ENCODE data around the gene TBRG4. TPM values are rescaled to one million over a fixed set of nuclear protein-coding genes. Genes with fewer than 3 reads are reported as not detected.

Gene TBRG4
- total RNA-seq, 6 experiments from 2014 or later = 53.8 to 68.1 (median 61.2) TPM

DNA sequence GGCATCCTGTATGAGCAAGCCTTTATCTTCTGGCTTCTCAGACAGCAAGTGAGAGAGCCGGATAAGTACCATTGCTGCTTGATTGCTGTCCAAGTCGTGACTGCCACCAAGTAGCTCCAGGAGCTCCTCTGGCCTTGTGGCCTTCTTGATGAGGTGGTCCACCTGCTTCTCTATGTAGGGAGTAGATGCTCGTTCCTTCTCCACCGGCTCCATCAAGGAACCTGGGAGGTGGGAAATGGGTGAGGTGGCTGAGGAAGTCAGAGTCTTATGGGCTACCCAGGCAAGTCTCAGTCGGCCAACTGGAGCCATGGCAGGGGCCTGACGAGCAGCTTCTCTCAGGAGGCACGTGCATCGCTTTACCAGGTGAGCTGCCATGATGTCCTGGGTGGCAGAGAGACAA, 2.6 kb downstream of the TBRG4 start:
- H3K9me3 Mint-ChIP-seq = no peaks in the 10 kb centered on the region
- no peak overlapping the region for H3K27ac Mint-ChIP-seq
- H3K27me3 Mint-ChIP-seq (ENCODE audit: insufficient read depth) = no peaks in the 10 kb centered on the region; the same call in 1 of the 2 replicates
- no peak overlapping the region for H3K4me3 Mint-ChIP-seq
- no peak for DNase-seq
- peaks cover 19% of the 10 kb centered on the region; the same call in 1 of the 2 replicates for H3K36me3 Mint-ChIP-seq (ENCODE audit: low read depth)
- H3K4me1 Mint-ChIP-seq (ENCODE audit: low read depth) = peaks cover 39% of the 10 kb centered on the region
- TF ChIP-seq, protein P1, sequence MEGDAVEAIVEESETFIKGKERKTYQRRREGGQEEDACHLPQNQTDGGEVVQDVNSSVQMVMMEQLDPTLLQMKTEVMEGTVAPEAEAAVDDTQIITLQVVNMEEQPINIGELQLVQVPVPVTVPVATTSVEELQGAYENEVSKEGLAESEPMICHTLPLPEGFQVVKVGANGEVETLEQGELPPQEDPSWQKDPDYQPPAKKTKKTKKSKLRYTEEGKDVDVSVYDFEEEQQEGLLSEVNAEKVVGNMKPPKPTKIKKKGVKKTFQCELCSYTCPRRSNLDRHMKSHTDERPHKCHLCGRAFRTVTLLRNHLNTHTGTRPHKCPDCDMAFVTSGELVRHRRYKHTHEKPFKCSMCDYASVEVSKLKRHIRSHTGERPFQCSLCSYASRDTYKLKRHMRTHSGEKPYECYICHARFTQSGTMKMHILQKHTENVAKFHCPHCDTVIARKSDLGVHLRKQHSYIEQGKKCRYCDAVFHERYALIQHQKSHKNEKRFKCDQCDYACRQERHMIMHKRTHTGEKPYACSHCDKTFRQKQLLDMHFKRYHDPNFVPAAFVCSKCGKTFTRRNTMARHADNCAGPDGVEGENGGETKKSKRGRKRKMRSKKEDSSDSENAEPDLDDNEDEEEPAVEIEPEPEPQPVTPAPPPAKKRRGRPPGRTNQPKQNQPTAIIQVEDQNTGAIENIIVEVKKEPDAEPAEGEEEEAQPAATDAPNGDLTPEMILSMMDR (IDR thresholded peaks at IDR 0.05) = no peak

DNA sequence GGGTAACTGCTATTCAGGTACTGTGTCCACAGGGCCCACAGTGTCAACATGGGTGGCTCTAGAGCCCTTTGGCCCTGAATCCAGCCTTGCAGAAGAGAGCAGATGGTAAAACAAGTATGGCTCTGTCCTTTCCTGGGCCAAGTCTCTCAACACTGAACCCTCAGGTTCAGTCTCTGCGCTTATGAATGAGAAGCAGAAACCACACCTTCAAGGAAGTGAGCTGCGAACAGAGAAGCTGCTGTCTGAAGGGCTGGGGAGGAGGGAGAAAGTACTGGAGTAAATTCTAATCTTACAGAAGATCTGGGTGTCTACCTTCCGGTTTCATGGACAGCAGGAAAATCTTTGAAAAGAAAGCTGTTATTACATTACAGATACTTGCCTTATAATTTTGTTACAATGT, 4.1 kb downstream of the TBRG4 start:
- H3K36me3 Mint-ChIP-seq (ENCODE audit: low read depth) = peaks cover 23% of the 10 kb centered on the region; the same call in 1 of the 2 replicates
- no peaks in the 10 kb centered on the region; the same call in 1 of the 2 replicates for H3K27me3 Mint-ChIP-seq (ENCODE audit: insufficient read depth)
- no peak overlapping the region for H3K27ac Mint-ChIP-seq
- TF ChIP-seq, protein P1 (IDR thresholded peaks at IDR 0.05) = no peak
- DNase-seq = no peak
- H3K4me1 Mint-ChIP-seq (ENCODE audit: low read depth) = peaks cover 31% of the 10 kb centered on the region
- H3K9me3 Mint-ChIP-seq = no peaks in the 10 kb centered on the region
- H3K4me3 Mint-ChIP-seq = no peak overlapping the region

DNA sequence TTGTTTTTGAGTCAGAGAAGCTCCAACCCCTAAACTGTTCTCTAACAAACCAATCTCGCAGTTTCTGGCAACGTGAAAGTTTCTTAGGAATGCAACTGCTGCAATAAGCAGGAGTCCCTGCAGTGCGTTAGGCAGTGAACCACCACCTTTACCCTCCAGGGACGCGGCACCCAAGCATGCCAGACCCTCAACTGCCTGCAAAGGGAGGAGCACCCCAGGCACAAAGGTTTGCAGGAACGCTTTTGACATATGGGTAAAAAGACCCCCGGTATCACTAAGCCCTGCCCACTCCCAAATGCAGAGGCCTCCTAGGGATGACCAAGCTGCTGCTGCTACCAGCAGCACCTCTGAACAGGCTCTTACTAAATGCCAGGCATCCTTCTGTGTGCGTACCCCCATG, 4.7 kb downstream of the TBRG4 start:
- no peak overlapping the region for H3K27ac Mint-ChIP-seq
- peaks cover 26% of the 10 kb centered on the region for H3K4me1 Mint-ChIP-seq (ENCODE audit: low read depth)
- TF ChIP-seq, protein P1 (IDR thresholded peaks at IDR 0.05) = no peak
- no peaks in the 10 kb centered on the region for H3K27me3 Mint-ChIP-seq (ENCODE audit: insufficient read depth)
- no peak for DNase-seq
- H3K36me3 Mint-ChIP-seq (ENCODE audit: low read depth) = peaks cover 23% of the 10 kb centered on the region; the same call in 1 of the 2 replicates
- H3K9me3 Mint-ChIP-seq = no peaks in the 10 kb centered on the region
- no peak overlapping the region for H3K4me3 Mint-ChIP-seq

DNA sequence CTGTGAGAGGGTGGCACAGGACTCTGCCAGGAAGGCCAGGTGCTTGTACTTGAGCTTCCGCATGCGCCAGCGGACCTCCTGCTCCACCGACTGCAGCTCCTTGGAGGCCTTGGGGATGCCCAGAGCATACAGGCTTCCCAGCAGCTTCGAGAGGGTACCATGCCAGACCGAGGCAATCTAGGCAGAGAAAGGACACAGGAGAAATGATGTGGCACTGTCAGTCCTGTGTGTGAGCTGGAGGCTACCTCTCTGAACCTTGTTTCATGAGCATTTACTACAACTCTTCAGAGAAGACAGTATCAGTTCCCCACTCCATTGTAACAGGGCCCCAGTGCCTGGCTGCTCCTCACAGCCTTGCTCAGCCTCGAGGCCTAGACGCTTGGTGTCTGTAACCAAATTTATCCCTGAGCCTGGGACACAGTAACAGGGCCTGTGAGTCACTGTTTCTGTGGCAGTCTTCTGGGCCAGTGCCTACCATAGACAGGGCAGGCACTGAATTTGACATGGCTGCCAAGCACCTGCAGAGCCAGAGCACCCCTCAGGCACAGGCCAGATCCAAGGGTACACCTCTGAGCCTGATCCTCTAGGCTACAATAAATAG, 5.8 kb downstream of the TBRG4 start:
- H3K27me3 Mint-ChIP-seq (ENCODE audit: insufficient read depth) = no peaks in the 10 kb centered on the region
- peaks cover 22% of the 10 kb centered on the region; the same call in 1 of the 2 replicates for H3K36me3 Mint-ChIP-seq (ENCODE audit: low read depth)
- H3K27ac Mint-ChIP-seq = no peak overlapping the region
- no peaks in the 10 kb centered on the region for H3K9me3 Mint-ChIP-seq
- TF ChIP-seq, protein P1 (IDR thresholded peaks at IDR 0.05) = no peak
- H3K4me3 Mint-ChIP-seq = no peak overlapping the region
- H3K4me1 Mint-ChIP-seq (ENCODE audit: low read depth) = peaks cover 24% of the 10 kb centered on the region
- no peak for DNase-seq

DNA sequence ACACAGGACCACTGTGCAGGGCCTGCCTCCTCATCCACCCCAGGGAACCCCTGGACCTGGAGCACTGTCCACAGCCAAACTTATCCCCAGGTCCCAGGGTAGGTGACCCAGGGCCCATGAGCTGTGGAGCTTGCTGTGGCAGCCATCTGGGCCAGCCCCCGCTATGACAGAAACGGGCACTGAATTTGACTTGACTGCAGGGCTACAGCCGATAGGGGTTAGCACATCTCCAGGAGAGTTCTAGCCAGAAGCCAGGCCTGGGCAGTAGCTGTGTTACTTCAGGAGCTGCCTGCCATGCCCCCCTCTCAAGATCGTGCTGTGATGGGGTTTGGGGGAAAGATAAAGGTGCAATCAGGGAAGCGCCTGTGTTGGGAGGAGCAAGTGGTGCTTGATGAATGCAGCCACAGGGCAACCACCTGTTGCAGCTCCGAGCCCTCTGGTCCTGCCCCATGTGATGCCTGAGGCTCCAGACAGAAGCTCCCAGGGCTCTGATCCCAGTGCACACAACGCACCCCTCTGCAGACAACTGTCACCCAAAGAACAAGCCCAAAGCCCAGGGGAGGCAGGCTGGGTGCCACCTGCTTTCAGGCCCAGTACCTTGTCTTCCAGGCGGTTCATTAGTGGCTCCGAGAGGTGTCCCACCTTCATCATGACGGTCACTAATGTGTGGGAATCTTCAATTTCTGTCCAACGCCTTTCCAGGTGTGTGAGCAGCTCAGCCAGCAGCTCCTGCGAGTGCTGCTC, 6.5 kb downstream of the TBRG4 start:
- H3K9me3 Mint-ChIP-seq = no peaks in the 10 kb centered on the region
- no peak overlapping the region for H3K27ac Mint-ChIP-seq

More for the DNA sequence above, 6.5 kb downstream of the TBRG4 start:
- Mint-ChIP-seq H3K4me1 (ENCODE audit: low read depth) (peaks cover 20% of the 10 kb centered on the region), H3K36me3 (ENCODE audit: low read depth) (peaks cover 17% of the 10 kb centered on the region; the same call in 1 of the 2 replicates), H3K4me3 (no peak overlapping the region), H3K27me3 (ENCODE audit: insufficient read depth) (no peaks in the 10 kb centered on the region)
- TF ChIP-seq, protein P1 (IDR thresholded peaks at IDR 0.05) = no peak
- DNase-seq = no peak
